Left cardiac atrium (tissue), 4 donors: ENCODE measurements around the gene KHDRBS1. TPM values are rescaled to one million over a fixed set of nuclear protein-coding genes. Genes with fewer than 3 reads are reported as not detected.
"Not testable (repeated sequence)": the region's sequence is repeated elsewhere in the genome, so short reads cannot be mapped to it uniquely, and the experiment has no call there.

ENCODE experiments used
- ATAC-seq, 2 donors: fragments of 200-7000 bp; cut with Tn5 transposase; one replicate each; pipeline ENCODE4 v1.9.1; 2020; ENCODE audit warnings: mild to moderate bottlenecking in 2 of 2, moderate library complexity in 2 of 2
- DNase-seq: peaks from one replicate; pipeline ENCODE4 v3.0.0-alpha.2; 2020
- intact Hi-C, 2 donors: fragments of 100-400 bp; cut with DNase I; formaldehyde crosslinking; loops; one replicate each; pipeline versions ENCODE4 v1.14.1 to v1.15.1; 2022 to 2023
- long read RNA-seq: library from polyadenylated mRNA; unstranded; transcript quantifications from one replicate; pipeline ENCODE4 v2.0.0, GENCODE V29; 2021
- total RNA-seq, 2 donors: library from RNA; stranded (reverse); fragmentation: NEBNext Ultra II Directional; extraction: Animal tissue kit (Norgen Biotek cat#: 25700); gene quantifications; one replicate each; pipeline ENCODE4 v1.2.1, GENCODE V29; 2021
- donor health status: DM: no; HTN: yes; CAD: no.
- donor health status: DM: no; HTN: yes; CAD: no; lungs with severe emphysema.
- donor health status: DM: yes; HTN: yes; CAD: no.
- donor health status: Dilated cardiomyopathy.

The KHDRBS1 gene, protein sequence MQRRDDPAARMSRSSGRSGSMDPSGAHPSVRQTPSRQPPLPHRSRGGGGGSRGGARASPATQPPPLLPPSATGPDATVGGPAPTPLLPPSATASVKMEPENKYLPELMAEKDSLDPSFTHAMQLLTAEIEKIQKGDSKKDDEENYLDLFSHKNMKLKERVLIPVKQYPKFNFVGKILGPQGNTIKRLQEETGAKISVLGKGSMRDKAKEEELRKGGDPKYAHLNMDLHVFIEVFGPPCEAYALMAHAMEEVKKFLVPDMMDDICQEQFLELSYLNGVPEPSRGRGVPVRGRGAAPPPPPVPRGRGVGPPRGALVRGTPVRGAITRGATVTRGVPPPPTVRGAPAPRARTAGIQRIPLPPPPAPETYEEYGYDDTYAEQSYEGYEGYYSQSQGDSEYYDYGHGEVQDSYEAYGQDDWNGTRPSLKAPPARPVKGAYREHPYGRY
- 10 to 100 TPM; 57.2 to 76.6 TPM for total RNA-seq
- long read RNA-seq, transcript KHDRBS1-202 (9 exons, 2,757 nt): major isoform, 6 of 9 reads
- long read RNA-seq, partial matches to known transcripts: 3 of 9 reads
- long read RNA-seq, other reads (novel, unspliced or antisense): 0 of 9 reads

DNA sequence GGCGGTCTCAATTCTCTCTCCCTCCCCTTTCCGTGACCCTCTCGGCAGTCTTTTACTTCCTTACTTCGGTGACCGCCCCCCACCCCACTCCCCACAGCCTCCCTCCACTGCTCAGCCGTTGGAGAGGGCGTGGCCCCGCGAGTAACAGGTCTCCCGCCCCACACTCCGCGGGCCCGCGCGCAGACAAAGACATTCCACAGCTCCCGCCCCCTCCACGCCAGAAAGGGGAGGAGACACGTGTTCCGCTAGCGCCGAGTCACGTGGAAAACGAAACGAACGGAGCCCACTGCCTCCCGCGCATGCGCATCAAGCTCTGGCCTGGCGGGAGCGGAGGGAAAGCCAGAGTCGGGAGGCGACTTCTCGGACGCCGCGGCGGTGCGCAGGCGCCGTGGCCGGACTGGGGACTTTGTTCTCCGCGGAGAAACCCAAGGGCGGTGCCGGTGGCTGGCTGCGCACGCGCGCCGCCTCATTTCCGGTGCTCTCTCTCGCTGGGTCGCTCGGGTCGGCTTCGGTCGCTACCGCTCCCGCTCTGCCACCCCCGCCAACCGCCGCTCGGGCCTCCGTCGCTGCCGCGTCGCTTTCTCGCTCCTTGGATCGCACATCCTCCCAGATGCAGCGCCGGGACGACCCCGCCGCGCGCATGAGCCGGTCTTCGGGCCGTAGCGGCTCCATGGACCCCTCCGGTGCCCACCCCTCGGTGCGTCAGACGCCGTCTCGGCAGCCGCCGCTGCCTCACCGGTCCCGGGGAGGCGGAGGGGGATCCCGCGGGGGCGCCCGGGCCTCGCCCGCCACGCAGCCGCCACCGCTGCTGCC is at the start of gene KHDRBS1:
Gene KHDRBS1, plus strand, starts transcription at position 483 of the 813 bp plus-strand sequence. Its CDS starts 128 bp downstream, at position 611.
- intact Hi-C loops: no loop called here
- DNase-seq (peak; percentile 99), ATAC-seq (peak; percentile 94 to 96)

DNA sequence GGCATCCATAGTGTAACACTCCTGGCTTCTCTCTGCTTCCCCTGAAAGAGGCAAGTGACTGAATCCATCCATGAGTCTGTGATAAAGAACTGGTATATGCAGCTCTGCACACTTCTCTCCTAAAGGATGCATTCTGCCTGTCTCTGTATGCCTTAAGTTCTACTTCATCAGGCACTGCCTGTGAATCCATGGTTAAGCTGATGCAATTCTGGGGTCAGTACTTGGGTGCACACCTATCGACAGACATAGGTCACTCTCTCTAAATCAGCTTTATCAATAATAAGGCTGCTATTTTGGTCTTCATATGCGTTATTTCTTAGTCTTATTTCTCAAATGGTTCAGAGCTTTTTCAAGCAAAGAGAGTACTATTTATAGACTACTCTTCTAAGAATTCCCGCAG is 42.8 kb upstream of the KHDRBS1 start:
- ATAC-seq (no peak), DNase-seq (no peak)
- intact Hi-C loops: loop anchor here in 1 of 2 donors (10.0 kb wide), 1 partner anchor 94 kb away; no protein-coding TSS in a partner anchor

DNA sequence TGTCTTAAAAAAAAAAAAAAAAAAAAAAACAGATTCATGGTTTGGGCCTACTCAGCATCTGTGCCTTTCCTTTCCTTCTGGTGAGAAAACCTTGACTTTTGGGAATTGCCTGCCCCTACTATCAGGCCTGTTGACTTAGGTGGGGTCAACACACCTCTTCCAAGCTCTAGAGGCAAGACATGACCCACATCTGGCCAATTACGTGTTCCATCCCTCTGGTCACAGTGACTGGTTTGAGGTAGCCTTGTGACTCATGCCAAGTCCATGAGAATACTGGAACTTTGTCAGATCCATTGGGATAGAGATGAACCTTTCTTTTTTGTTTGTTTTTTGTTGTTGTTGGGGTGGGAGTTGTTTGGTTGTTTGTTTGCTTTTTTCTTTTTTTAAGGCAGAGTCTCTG is 37.3 kb upstream of the KHDRBS1 start:
- no peak for ATAC-seq
- intact Hi-C loops: loop anchor here in 1 of 2 donors (10.0 kb wide), 1 partner anchor 88 kb away; no protein-coding TSS in a partner anchor
- DNase-seq: no peak

DNA sequence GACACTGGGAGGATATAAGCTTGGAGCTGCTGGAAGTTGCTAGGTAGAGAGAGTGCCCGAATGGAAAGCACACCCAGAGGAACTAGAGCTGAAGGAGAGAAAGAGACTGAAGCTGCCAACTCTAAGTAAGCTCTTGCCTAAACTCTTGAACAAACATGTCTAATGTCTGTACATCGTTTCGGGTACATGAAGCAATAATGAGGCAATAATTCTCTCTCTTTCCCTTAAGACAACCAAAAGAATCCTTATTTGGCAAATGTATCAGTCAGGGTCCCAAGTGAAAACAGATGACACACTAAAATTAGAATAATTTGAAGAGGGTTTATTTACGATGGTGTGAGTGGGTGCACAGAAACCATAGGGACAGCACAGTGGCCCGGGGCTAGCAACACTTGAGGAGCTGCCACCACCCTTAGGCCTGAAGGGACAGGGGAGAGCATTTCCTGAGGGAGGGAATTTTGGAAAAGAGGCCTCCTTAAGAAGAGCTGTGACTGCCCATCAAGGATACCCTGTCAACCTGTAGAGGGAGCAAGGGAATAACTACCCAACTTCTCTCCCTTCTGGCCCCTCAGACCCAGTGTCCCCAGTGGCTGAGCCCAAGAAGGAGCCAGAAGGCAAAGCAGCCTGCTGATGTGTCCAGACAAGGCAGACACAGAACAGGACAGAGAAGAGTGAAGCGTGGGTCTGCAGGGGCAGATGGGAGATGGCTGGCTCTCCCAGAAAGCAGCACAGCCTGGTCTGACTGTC is 36.1 kb upstream of the KHDRBS1 start:
- DNase-seq (no peak), ATAC-seq (peak; percentile 61 to 71)
- intact Hi-C loops: loop anchor here in 1 of 2 donors (10.0 kb wide), 1 partner anchor 87 kb away; no protein-coding TSS in a partner anchor

DNA sequence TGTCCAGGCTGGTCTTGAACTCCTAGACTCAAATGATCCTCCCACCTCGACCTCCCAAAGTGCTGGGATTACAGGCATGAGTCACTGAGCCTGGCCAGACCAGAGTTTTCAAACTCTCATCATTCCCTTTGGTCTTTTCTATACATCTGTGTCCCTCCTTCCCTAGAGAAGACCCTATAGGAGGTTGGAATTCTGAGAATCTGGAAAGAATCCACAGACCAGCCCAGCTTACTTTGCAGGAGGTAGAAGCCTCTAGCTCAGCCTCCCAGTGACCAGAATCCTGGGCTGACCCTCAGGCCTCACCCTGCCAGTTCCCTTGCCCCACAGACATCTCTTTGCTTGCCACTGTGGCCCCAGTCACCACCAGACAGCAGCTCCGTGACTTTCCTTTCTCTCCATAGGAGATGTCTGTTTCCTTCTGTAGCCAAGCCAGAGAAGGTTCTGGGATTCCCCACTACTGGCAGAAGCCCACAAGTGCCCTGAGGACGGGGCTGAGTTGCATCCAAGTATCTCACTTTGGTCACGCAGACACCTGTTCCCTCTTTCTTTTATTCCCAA is 34.7 kb upstream of the KHDRBS1 start:
- intact Hi-C loops: loop anchor here in 1 of 2 donors (10.0 kb wide), 1 partner anchor 86 kb away; no protein-coding TSS in a partner anchor
- DNase-seq (no peak), ATAC-seq (no peak)

DNA sequence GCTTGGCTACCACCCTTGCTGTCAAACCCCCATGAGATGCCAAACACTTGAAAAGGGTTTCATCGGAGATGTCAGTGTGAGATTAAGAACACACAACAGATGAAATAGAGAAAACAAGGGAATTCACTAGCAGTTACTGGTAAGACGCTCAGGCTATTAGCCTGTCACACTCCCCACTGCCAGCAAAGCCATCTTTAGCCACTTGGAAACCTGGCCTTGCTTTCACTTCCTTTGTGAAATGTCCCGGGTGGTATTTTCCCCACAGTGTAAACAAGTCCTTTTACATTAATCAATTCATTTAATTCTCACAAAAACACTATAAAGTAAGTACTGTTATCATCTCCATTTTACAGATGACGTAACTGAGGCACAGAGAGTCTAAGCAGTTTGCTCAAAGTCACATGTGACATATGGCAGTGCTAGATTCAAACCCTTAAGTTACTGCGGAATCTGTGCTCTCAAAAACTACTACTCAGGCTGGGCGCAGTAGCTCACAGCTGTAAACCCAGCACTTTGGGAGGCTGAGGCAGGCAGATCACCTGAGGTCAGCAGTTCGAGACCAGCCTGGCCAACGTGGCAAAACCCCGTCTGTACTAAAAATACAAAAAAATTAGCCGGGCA is 32.7 kb upstream of the KHDRBS1 start:
- no peak for DNase-seq
- no peak for ATAC-seq
- intact Hi-C loops: no loop called here

DNA sequence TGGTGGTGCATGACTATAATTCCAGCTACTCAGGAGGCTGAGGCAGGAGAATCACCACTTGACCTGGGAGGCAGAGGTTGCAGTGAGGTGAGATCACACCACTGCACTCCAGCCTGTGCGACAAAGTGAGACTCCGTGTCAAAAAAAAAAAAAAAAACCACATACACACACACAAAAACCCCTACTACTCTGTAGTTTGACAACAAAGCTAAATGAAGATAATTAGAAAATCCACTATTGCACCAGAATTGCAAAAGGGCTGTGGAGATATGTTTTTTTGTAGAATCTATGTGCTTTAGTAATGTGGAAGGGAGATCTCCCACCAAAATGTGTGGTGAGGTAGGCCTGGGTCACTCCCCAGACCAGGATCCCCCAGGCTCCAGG is 32.2 kb upstream of the KHDRBS1 start:
- DNase-seq: no peak
- no peak for ATAC-seq
- intact Hi-C loops: no loop called here

DNA sequence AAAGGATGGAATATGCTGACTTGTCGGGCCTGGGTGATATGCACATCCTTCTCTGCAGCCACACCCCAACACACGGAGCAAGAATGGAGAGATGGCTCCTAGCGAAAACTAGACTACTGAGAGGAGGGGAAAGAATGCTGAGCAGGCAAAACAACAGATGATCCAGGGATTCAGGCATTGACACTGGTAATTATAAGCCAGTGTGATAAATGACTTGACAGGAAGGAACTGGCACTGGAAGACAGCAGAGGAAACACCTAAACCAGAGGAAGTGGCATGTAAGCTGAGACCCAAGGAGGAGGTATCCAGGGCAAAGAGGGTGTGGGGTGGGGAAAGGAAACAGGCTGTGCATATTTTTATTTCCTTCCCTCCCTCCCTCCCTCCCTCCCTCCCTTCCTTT is 31.7 kb upstream of the KHDRBS1 start:
- ATAC-seq (peak in 1 of 2 donors; percentile 9), DNase-seq (no peak)
- intact Hi-C loops: no loop called here

DNA sequence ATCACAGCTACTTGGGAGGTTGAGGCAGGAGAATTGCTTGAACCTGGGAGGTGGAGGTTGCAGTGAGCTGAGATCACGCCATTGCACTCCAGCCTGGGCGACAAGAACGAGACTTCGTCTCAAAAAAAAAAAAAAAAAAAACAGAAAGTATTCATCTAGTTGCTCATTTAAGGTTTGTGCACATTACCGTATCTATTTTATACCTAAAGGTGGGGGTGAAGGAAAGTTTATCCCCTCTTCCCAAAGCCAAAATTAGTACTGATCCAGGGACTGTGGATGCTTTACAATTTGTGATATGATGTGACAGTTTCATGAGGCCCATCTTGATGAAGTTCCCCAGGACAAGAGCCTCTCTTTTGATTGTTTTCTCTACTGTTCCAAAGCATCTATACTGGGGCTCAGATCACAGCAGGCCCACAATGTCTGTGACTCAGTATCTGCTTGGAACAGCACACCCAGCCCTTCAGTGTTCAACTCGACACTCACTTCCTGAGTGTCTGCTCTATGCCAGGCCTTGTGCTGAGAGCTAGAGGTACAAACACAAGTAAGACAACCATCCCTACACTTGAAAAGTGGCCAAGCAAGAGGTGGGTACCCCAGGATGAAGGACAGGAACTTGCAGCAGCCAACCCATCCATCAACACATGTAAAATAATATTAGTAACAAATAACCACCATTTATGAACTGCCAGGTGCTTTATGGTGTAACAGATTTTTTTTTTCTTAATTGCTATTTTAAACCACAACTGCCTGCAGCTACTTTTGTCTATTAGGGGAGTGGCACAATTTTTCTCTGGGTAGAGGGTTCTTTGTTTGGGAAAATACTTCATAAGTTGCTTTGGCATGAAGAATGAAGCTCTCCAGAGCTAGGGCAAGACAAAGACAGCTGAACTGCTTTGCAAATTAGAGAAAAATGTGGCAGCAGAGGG is 29.0 kb upstream of the KHDRBS1 start:
- no peak for DNase-seq
- peak; percentile 59 to 86 for ATAC-seq
- intact Hi-C loops: no loop called here

DNA sequence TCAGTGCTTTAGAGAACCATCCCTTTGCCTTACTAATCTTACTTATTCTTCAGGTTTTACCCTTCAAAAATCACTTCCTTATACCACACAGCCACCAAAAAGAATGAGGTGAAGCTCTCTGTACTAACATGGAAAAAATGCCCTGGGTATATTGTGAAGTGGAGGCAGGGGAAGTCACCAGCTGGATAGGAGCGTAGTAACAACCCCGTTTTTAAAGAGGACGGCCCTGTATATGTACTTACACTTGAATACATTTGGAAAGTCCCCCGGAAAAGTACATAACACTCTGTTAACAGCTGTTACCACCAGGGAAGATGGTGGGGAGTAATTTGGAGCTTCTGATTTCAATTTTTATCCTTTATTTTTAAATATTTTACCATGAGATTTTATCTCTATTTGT is 28.2 kb upstream of the KHDRBS1 start:
- no peak for DNase-seq
- intact Hi-C loops: no loop called here
- ATAC-seq: peak in 1 of 2 donors; percentile 23

DNA sequence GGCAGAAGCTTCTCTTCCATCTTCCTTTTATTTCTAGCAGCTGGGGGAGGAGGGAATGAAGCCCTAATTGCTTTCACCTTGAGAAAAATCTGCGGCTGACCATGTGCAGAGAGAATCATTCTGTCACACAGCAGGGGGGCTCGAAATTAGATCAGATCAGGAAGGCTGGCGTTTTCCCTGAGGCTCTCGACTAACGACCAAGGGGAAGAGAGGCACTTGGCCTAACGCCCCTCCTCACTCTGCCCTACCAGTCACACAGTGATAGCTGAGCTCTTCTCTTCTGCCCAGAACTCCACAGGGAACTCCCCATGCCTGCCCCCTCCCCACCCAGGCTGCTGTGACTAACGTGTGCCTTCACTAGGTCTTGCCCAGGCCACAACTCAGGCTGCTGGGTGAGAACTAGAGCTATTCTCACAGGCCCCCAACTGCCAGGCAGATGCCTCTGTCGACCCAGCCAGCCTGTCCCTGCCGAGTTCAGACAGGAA is 26.5 kb upstream of the KHDRBS1 start:
- DNase-seq: no peak
- ATAC-seq: no peak
- intact Hi-C loops: no loop called here

DNA sequence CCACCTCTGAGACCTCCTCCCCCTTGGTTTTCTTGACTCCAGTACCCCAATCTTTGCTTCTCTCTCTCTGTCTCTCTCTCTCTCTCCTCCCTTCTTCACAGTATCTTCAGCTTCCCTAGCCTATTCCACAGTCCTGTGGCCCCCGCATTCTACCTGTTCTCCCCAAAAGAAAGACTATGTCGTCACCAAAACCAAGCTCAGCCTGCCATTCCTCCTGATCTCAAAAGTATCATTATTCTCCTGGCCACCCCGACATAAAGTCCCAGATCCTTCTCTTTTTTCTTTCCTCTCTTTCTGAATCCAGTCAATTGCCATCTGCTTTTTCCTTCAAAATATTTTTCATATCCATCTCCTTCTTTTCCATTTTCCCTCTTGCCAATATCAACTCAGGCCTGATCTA is 23.7 kb upstream of the KHDRBS1 start:
- intact Hi-C loops: no loop called here
- ATAC-seq (no peak), DNase-seq (no peak)

DNA sequence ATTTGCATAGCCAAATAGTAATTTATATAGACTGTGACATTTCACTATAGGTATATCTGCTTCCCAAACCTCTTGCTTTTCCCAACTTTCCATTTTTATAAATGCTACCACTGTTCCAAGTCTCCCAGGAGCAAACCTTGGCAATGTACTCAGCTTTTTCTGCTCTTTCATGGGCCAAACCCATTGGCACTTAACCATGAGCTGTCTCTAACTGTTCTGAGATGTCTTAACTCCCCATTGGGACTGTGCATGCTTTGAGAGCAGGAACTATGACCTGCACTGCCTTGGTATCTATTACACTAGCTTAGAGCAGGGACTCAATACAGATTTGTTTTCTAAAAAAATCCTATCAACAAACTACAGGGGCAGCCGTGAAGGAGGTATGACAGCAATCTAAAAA is 22.5 kb upstream of the KHDRBS1 start:
- intact Hi-C loops: no loop called here
- DNase-seq (no peak), ATAC-seq (peak; percentile 58 to 92)

DNA sequence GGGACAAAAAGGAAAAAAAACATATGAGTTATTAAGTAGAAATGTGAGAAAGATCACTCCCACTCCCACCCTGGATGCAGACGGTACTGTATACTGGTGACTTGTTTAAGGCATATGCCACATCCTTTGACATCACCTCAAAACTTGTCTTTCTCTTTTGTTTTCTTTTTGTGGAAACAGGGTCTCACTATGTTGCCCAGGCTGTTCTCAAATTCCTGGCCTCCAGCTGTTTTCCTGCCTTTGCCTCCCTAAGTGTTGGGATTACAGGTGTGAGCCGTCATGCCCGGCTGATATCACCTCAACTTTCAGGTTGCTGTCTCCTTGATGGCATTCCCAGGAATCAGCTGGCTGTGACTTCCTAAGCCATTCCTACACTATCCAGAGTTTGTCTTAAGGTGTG is 18.4 kb upstream of the KHDRBS1 start:
- intact Hi-C loops: no loop called here
- ATAC-seq: no peak
- DNase-seq: no peak

DNA sequence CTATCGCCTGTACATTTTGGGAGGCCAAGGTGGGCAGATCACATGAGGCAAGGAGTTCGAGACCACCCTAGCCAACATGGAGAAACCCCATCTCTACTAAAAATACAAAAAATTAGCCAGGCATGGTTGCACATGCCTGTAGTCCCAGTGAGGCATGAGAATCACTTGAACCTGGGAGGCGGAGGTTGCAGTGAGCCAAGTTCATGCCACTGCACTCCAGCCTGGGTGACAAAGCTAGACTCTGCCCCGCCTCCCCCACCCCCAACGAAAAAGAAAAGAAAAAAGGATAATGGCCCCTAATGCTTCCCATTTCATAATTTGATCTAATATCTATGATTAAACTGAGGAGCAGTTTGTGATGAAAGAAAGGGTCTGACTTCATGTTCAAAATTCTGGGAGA is 17.5 kb upstream of the KHDRBS1 start:
- ATAC-seq, DNase-seq, intact Hi-C loops: not testable (repeated sequence)

DNA sequence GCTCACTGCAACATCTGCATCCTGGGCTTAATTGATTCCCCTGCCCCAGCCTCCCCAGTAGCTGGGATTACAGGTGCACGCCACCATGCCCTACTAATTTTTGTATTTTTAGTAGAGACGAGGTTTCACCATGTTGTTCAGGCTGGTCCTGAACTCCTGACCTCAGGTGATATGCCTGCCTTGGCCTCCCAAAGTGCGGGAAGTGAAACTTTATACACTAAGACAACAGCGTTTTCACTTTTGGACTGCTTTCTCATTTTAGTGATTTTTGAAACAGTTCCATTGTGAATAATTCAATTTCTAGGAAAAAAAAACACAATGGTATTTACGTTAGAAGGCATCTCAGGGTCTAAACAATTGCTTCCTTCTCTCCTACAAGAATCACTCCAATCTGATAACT is 11.8 kb upstream of the KHDRBS1 start:
- DNase-seq (no peak), ATAC-seq (no peak)
- intact Hi-C loops: no loop called here

DNA sequence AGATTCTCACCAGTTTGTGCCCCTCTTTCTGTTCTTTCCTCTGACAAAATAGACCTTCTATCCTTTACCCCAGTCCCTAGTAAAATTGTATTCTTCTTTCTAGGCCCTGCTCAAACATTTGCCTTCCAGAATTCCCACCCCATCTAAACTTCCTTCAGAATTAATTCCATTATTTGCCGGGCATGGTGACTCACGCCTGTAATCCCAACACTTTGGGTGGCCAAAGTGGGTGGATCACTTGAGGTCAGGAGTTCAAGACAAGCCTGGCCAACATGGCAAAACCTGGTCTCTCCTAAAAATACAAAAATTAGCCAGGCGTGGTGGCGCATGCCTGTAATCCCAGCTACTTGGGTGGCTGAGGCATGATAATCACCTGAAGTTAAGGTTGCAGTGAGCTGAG is 11.4 kb upstream of the KHDRBS1 start:
- intact Hi-C loops, DNase-seq, ATAC-seq: not testable (repeated sequence)
